Measurements from ENCODE around the gene TNFRSF6B.

Gene TNFRSF6B

GRCh38 chr20:63698739-63699465 lies 2.5 kb downstream of the TNFRSF6B start:
- no peak for DNase-seq

GRCh38 chr20:63699466-63700198 lies 3.2 kb downstream of the TNFRSF6B start:
- no peak for DNase-seq

GRCh38 chr20:63700199-63701050 lies 4.0 kb downstream of the TNFRSF6B start:
- no peak for DNase-seq

- DNase-seq, result no peak
Measured at GRCh38 chr20:63701051-63701328, 4.5 kb downstream of the TNFRSF6B start.

- DNase-seq, result no peak
Measured at GRCh38 chr20:63701329-63702035, 5.0 kb downstream of the TNFRSF6B start.

- DNase-seq, result no peak
Measured at GRCh38 chr20:63702036-63702665, 5.7 kb downstream of the TNFRSF6B start.

GRCh38 chr20:63702751-63703470 lies 6.5 kb downstream of the TNFRSF6B start:
- no peak for DNase-seq

GRCh38 chr20:63703471-63703975 lies 7.1 kb downstream of the TNFRSF6B start:
- DNase-seq, result no peak

GRCh38 chr20:63703976-63704748 lies 7.7 kb downstream of the TNFRSF6B start:
- DNase-seq, result no peak

- no peak for DNase-seq
Measured at GRCh38 chr20:63704749-63705117, 8.3 kb downstream of the TNFRSF6B start.

GRCh38 chr20:63705232-63706026 lies 9.0 kb downstream of the TNFRSF6B start:
- no peak for DNase-seq

- no peak for DNase-seq
Measured at GRCh38 chr20:63706027-63706695, 9.7 kb downstream of the TNFRSF6B start.

- DNase-seq, result no peak
Measured at GRCh38 chr20:63706852-63707557, 10.6 kb downstream of the TNFRSF6B start.

- DNase-seq, result peak; percentile 62
Measured at GRCh38 chr20:63707558-63708300, 11.3 kb downstream of the TNFRSF6B start, which contains the start of the genes ARFRP1 and ZGPAT. TSS of gene ARFRP1 (minus strand) at chr20:63707976. CDS start at chr20:63707091, 885 bp downstream. TSS of gene ZGPAT (plus strand) at chr20:63708039. CDS start at chr20:63708581, 542 bp downstream.

GRCh38 chr20:63708301-63709148 lies 12.1 kb downstream of the TNFRSF6B start:
- no peak for DNase-seq

- DNase-seq, result no peak
Measured at GRCh38 chr20:63709149-63709527, 12.7 kb downstream of the TNFRSF6B start.
